Measurements from ENCODE around the gene ZNF354C. TPM values are rescaled to one million over a fixed set of nuclear protein-coding genes. Genes with fewer than 3 reads are reported as not detected.

The ZNF354C gene
- total RNA-seq, 3 donors from 2014 or later = 7.4 to 11.6 (median 8.2) TPM

GRCh38 chr5:179128041-179128365 is 67.8 kb downstream of the ZNF354C start:
- intact Hi-C loops (cut with DNase I; ENCODE audit: low total_unique reads) = no loop called here
- TF ChIP-seq POLR2A (IDR thresholded peaks at IDR 0.05) = no peak
- TF ChIP-seq POLR2AphosphoS5 (IDR thresholded peaks at IDR 0.05) = no peak
- TF ChIP-seq, protein P1, sequence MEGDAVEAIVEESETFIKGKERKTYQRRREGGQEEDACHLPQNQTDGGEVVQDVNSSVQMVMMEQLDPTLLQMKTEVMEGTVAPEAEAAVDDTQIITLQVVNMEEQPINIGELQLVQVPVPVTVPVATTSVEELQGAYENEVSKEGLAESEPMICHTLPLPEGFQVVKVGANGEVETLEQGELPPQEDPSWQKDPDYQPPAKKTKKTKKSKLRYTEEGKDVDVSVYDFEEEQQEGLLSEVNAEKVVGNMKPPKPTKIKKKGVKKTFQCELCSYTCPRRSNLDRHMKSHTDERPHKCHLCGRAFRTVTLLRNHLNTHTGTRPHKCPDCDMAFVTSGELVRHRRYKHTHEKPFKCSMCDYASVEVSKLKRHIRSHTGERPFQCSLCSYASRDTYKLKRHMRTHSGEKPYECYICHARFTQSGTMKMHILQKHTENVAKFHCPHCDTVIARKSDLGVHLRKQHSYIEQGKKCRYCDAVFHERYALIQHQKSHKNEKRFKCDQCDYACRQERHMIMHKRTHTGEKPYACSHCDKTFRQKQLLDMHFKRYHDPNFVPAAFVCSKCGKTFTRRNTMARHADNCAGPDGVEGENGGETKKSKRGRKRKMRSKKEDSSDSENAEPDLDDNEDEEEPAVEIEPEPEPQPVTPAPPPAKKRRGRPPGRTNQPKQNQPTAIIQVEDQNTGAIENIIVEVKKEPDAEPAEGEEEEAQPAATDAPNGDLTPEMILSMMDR (IDR thresholded peaks at IDR 0.05) = no peak
- Histone ChIP-seq H3K27me3 (no peaks in the 10 kb centered on the region), H3K36me3 (no peaks in the 10 kb centered on the region), H3K4me1 (no peaks in the 10 kb centered on the region), H3K4me3 (no peak overlapping the region), H3K27ac (no peak overlapping the region), H3K9me3 (no peaks in the 10 kb centered on the region)
- DNase-seq (ENCODE audit: low spot score in 2 of 2) = no peak

GRCh38 chr5:179128976-179129375 is 68.8 kb downstream of the ZNF354C start:
- intact Hi-C loops (cut with DNase I; ENCODE audit: low total_unique reads) = no loop called here

GRCh38 chr5:179129607-179130071 is 69.5 kb downstream of the ZNF354C start:
- intact Hi-C loops (cut with DNase I; ENCODE audit: low total_unique reads) = no loop called here
- no peaks in the 10 kb centered on the region for H3K27me3 ChIP-seq
- no peak overlapping the region for H3K27ac ChIP-seq
- H3K9me3 ChIP-seq = no peaks in the 10 kb centered on the region
- peak in 1 of 2 donors; percentile 45 for DNase-seq (ENCODE audit: low spot score in 2 of 2)
- no peaks in the 10 kb centered on the region for H3K36me3 ChIP-seq
- no peaks in the 10 kb centered on the region for H3K4me1 ChIP-seq
- no peak overlapping the region for H3K4me3 ChIP-seq
- TF ChIP-seq POLR2AphosphoS5 (IDR thresholded peaks at IDR 0.05) (no peak), POLR2A (IDR thresholded peaks at IDR 0.05) (no peak)
- TF ChIP-seq, protein P1 (IDR thresholded peaks at IDR 0.05) = no peak

More at GRCh38 chr5:179128976-179129375, 68.8 kb downstream of the ZNF354C start:
- H3K4me1 ChIP-seq = no peaks in the 10 kb centered on the region
- H3K9me3 ChIP-seq = no peaks in the 10 kb centered on the region
- peak in 1 of 2 donors; percentile 25 for DNase-seq (ENCODE audit: low spot score in 2 of 2)
- no peaks in the 10 kb centered on the region for H3K36me3 ChIP-seq
- no peaks in the 10 kb centered on the region for H3K27me3 ChIP-seq
- no peak overlapping the region for H3K27ac ChIP-seq
- H3K4me3 ChIP-seq = no peak overlapping the region
- TF ChIP-seq POLR2AphosphoS5 (IDR thresholded peaks at IDR 0.05) = no peak
- no peak for TF ChIP-seq POLR2A (IDR thresholded peaks at IDR 0.05)
- TF ChIP-seq, protein P1 (IDR thresholded peaks at IDR 0.05) = no peak

DNA sequence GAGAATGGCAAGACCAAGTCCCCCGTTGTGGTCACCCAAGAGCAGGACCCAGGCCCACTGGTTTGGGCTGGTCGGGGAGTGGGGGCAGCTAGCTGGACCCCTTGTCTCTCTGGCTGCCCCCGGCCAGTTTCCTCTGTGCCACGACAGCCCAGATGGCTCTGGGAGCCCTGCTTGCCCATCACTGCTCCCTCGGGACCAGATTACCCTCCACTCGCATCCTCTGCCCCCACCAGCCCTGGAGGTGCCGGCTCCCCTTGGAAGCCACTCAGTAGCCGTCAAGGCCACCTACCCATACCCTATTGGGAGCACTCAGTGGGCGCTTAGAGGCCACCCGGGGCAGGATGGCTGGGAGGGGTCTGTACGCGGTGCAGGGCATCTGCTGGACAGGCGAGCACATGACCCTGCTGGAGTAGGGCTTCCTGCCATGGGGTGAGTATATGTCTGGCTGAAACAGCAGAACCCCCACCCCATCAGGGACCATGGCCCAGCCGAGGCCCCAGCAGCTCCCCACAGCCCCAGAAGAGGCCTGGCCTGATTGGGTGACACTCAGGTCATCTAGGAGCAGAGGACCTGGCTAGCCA is 70.0 kb downstream of the ZNF354C start:
- TF ChIP-seq POLR2AphosphoS5 (IDR thresholded peaks at IDR 0.05) (no peak), POLR2A (IDR thresholded peaks at IDR 0.05) (no peak)
- TF ChIP-seq, protein P1 (IDR thresholded peaks at IDR 0.05) = no peak
- H3K4me1 ChIP-seq = no peaks in the 10 kb centered on the region
- H3K4me3 ChIP-seq = no peak overlapping the region
- H3K36me3 ChIP-seq = no peaks in the 10 kb centered on the region
- DNase-seq (ENCODE audit: low spot score in 2 of 2) = peak in 1 of 2 donors; percentile 19
- H3K27ac ChIP-seq = no peak overlapping the region
- no peaks in the 10 kb centered on the region for H3K27me3 ChIP-seq
- intact Hi-C loops (cut with DNase I; ENCODE audit: low total_unique reads) = no loop called here
- H3K9me3 ChIP-seq = no peaks in the 10 kb centered on the region

DNA sequence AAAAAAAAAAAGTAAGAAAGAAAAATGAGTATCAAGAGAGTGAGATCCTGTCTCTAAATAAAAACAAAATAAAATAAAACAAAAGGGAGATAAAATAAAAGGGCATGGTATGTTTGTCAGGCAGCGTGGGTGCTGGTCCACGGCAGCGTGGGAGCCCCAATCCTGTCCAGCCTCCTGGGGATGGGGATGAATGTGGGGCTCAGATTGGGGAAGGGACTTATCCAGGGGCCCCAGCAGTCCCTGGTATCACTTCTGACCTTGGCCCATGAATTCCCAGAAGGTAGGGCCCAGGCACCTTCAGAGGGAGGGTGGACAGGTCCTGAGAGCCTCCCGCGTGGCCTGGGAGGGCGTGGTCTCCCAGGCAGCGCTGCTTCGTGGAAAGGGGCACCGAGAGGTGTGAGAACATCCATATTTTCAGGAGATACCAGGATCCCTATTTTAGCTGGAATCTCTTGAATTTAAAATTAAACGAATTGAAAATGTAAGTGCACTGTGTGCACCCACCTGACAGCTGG is 71.2 kb downstream of the ZNF354C start:
- no peaks in the 10 kb centered on the region for H3K9me3 ChIP-seq
- H3K27me3 ChIP-seq = no peaks in the 10 kb centered on the region
- H3K4me3 ChIP-seq = no peak overlapping the region
- DNase-seq (ENCODE audit: low spot score in 2 of 2) = no peak
- TF ChIP-seq POLR2AphosphoS5 (IDR thresholded peaks at IDR 0.05) = no peak
- H3K27ac ChIP-seq = no peak overlapping the region
- H3K4me1 ChIP-seq = no peaks in the 10 kb centered on the region
- no peaks in the 10 kb centered on the region for H3K36me3 ChIP-seq
- intact Hi-C loops (cut with DNase I; ENCODE audit: low total_unique reads) = no loop called here

Data from breast epithelium (tissue), 4 donors.